ENCODE measurements around the gene VTN.

The VTN gene

DNA sequence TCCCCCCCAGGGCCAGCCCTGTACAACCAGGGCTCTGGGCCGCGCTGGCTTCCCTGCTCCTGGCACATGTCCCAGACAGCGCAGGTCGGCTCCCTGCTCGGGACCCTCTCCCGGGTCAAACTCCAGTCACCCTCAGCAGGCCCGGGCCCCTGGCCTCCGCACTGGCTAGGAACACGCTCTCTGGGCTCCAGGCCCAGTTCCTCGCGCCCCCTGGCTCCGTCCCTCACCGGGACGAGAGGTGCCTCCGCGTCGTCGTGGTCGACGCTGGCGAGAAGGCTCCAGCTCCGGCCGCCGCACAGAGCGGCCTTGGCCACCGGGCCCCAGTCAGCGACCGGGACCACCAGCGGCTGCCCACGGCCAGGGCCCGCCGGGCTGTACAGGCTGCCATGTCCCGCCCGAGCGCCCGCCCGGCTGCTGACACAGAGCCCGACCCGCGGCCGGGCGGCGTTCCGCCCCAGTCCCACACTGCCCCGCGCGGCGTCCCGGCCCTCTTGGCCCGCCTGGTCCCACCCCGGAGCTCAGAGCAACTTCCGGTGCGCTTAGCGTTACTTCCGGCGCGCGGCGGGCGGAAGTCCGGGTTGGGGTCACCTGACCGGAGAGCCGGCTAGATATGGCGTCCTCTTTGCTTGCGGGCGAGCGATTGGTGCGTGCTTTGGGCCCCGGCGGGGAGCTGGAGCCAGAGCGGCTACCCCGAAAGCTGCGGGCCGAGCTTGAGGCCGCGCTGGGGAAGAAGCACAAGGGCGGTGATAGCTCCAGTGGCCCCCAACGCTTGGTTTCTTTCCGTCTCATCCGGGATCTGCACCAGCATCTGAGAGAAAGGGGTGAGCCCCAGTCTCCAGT, 12.8 kb downstream of the VTN start, which contains the start of gene POLDIP2:
TSS of gene POLDIP2 (minus strand) at position 467 of the 840 bp plus-strand sequence. CDS start at position 388, 79 bp downstream.
- H3K4me3 ChIP-seq (replicated peaks; ENCODE audit: low read depth, low read length): peak within 1 kb of the TSS; percentile 97
- TF ChIP-seq, protein P1, sequence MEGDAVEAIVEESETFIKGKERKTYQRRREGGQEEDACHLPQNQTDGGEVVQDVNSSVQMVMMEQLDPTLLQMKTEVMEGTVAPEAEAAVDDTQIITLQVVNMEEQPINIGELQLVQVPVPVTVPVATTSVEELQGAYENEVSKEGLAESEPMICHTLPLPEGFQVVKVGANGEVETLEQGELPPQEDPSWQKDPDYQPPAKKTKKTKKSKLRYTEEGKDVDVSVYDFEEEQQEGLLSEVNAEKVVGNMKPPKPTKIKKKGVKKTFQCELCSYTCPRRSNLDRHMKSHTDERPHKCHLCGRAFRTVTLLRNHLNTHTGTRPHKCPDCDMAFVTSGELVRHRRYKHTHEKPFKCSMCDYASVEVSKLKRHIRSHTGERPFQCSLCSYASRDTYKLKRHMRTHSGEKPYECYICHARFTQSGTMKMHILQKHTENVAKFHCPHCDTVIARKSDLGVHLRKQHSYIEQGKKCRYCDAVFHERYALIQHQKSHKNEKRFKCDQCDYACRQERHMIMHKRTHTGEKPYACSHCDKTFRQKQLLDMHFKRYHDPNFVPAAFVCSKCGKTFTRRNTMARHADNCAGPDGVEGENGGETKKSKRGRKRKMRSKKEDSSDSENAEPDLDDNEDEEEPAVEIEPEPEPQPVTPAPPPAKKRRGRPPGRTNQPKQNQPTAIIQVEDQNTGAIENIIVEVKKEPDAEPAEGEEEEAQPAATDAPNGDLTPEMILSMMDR (IDR thresholded peaks at IDR 0.05; ENCODE audit: low read depth, low read length, missing control alignments): no peak
- peak; percentile 73 for DNase-seq (ENCODE audit: extremely low read depth, low read depth)

DNA sequence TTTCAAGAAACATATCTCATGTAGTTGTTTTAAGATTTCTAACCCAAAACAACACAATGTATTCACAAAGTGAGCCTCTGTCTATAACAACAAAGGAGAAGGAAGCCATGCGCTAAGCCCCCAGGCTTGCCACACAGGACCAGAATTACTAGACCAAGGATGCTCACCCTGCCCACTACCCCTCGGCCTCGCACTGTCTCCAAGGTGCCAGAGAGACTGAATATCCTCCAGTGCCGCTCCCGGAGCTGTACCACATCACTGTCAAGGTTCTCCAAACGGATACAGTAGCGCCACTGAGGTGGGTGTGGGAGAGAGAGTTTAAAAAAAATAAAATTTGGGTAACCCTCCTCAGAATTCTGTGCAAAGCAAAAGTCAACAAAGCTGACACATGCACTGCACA, 19.8 kb downstream of the VTN start:
- no peak for DNase-seq (ENCODE audit: extremely low read depth, low read depth)
- TF ChIP-seq, protein P1 (IDR thresholded peaks at IDR 0.05; ENCODE audit: low read depth, low read length, missing control alignments): no peak
- no peak overlapping the region for H3K4me3 ChIP-seq (replicated peaks; ENCODE audit: low read depth, low read length)

DNA sequence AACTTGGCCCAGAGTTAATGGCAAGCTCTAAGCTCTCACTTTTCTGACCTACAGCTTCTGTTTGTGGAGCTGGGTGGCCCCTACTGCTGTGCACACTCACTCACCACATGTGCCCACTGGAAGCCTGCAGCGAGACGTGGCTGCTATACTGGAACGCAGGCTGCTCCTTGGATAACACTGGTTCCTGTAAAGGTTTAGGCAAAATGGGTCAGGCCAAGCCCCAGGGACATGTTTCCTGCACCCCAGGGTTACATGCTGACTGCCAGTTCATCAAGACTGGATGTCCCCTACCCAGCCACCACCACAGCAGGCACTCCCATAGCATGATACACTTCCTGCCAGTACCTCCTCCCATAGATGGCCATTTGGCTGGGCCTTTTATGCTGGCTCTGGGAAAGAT, 21.1 kb downstream of the VTN start:
- no peak for DNase-seq (ENCODE audit: extremely low read depth, low read depth)
- no peak overlapping the region for H3K4me3 ChIP-seq (replicated peaks; ENCODE audit: low read depth, low read length)
- TF ChIP-seq, protein P1 (IDR thresholded peaks at IDR 0.05; ENCODE audit: low read depth, low read length, missing control alignments): no peak

DNA sequence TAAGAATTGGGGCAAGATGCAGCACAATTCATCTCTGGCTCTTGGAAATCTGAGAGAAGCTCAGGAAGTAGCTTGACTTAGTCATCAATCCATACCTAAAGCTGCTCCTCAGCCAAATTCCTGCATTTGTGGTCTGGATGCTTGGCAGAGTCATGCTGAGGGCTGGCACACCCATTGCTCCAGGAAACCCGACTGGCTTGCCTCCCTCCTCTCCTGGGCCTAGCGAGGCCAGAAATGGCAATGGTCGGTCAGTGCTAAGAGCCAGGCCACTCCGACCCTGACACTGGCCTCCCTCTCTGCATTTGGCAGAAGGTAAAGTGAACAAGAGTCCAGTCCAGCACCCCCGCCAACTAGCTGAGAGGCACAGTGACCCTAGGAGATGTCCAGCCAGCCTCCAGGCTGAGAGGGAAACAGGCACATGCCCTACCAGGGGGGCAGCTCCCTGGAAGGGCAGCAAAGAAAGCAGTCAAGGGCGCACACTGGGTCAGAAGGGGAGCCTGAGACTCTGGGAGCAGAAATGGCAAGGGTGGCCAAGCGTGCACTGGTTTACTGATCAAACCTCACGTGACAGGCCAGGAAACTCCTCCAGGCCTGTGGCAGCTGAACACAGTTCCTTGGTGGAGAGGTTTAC, 22.7 kb downstream of the VTN start:
- H3K4me3 ChIP-seq (replicated peaks; ENCODE audit: low read depth, low read length): no peak overlapping the region
- peak; percentile 59 for DNase-seq (ENCODE audit: extremely low read depth, low read depth)
- TF ChIP-seq, protein P1 (IDR thresholded peaks at IDR 0.05; ENCODE audit: low read depth, low read length, missing control alignments): no peak

DNA sequence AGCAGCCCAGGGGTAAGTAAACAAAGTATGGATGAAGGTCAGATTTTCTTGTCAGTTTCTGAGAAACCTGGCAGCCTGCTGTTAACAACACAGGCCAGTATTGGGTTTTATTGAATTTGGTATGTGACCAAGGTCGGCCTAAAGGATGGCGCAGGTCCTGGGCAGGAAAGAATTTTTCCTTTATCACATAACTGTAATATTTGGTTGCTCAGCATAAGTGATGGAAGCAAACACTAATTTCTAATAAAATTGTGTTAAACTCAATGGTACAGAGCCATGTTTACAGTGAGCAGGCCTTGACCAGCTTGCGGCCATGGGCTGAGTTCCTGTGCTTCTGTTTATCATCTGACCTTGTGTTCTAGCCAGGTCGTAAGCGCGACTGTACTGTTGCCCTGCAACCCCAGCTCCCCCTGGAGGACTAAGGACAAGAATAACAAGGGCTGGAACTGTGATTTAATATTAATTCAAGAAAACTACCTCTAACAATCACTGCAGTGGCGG, 23.3 kb downstream of the VTN start:
- TF ChIP-seq, protein P1 (IDR thresholded peaks at IDR 0.05; ENCODE audit: low read depth, low read length, missing control alignments): peak; percentile 35
- H3K4me3 ChIP-seq (replicated peaks; ENCODE audit: low read depth, low read length): no peak overlapping the region
- no peak for DNase-seq (ENCODE audit: extremely low read depth, low read depth)

DNA sequence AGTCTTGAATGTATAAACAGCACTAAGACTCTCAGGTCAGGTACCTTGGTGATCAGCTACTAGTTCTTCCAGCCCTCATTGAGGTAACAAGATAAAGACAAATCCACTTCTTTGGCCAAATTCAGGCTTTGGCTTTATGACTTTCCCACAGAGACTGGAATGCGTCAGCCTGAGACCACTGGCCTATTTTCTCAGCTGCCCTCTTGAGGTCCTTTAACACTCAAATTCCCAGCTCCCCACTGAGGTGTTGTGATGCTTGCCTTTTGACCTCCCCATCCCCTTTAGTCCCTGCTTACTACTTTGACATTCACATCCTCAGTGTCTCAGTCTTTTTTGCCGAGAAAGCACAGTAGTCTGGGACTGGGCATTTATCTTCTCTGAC, 23.9 kb downstream of the VTN start:
- H3K4me3 ChIP-seq (replicated peaks; ENCODE audit: low read depth, low read length): no peak overlapping the region
- no peak for DNase-seq (ENCODE audit: extremely low read depth, low read depth)
- TF ChIP-seq, protein P1 (IDR thresholded peaks at IDR 0.05; ENCODE audit: low read depth, low read length, missing control alignments): no peak

Data from HFF-Myc (cell line).